Psoas muscle (tissue), 8 donors: ENCODE measurements around the gene VSIG10L2. TPM values are rescaled to one million over a fixed set of nuclear protein-coding genes. Genes with fewer than 3 reads are reported as not detected.
A peak's percentile ranks its signal among the peaks of the same experiment; 100 is the strongest.
"Not testable (repeated sequence)": the region's sequence is repeated elsewhere in the genome, so short reads cannot be mapped to it uniquely, and the experiment has no call there.

Experiments
- ATAC-seq, 4 donors: fragments of 200-7000 bp; cut with Tn5 transposase; one replicate each; pipeline ENCODE4 v1.9.1; 2020; ENCODE audit warnings: moderate library complexity in 3 of 4, mild to moderate bottlenecking in 2 of 4
- DNase-seq, 2 donors: peaks; one replicate each; pipeline ENCODE4 v3.0.0-alpha.2; 2020
- H3K27ac ChIP-seq: fragments of 200-600 bp; one replicate; pipeline ENCODE4 v1.8.0; 2022
- H3K27me3 ChIP-seq, 3 donors: fragments of 200-600 bp in 1 of 3; one replicate each; pipeline versions ENCODE4 v1.6.1 to v1.8.0; 2013 to 2022; ENCODE audit warnings: low read length in 2 of 3, mild to moderate bottlenecking in 2 of 3, moderate library complexity in 1 of 3; ENCODE audit not compliant: insufficient read depth in 3 of 3
- H3K36me3 ChIP-seq, 2 donors: fragments of 200-600 bp in 1 of 2; one replicate each; pipeline versions ENCODE4 v1.6.1 to v1.8.0; 2013 to 2022; ENCODE audit warnings: low read depth in 1 of 2, mild to moderate bottlenecking in 1 of 2, moderate library complexity in 1 of 2; ENCODE audit not compliant: insufficient read depth in 1 of 2
- H3K4me1 ChIP-seq: fragments of 200-600 bp; one replicate; pipeline ENCODE4 v1.8.0; 2022
- H3K4me3 ChIP-seq: fragments of 200-600 bp; one replicate; pipeline ENCODE4 v1.8.0; 2022; ENCODE audit warnings: mild to moderate bottlenecking
- H3K9me3 ChIP-seq: fragments of 200-600 bp; one replicate; pipeline ENCODE4 v1.8.0; 2022
- WGBS, 3 donors: extraction: QIAGEN DNeasy Blood & Tissue Kit; methylation state at CpG; one replicate each; pipeline versions ENCODE4 v1.1.6 to v1.1.7; 2013; 5-methylcytosine and 5-hydroxymethylcytosine counted together
- intact Hi-C, 2 donors: fragments of 100-400 bp; cut with DNase I; formaldehyde crosslinking; loops; one replicate each; pipeline versions ENCODE4 v1.11.0 to v1.14.2; 2022
- polyA plus RNA-seq, 3 donors: library from polyadenylated mRNA; stranded (reverse); fragments of 200-250 nt; gene quantifications; one replicate each; pipeline ENCODE4 v1.2.3, GENCODE V29; 2013
- total RNA-seq, 4 donors: library from RNA; stranded (reverse); fragmentation: NEBNext Ultra II Directional in 2 of 4; extraction: Animal tissue kit (Norgen Biotek cat#: 25700) in 2 of 4; gene quantifications; one replicate each; pipeline versions ENCODE4 v1.2.1 to v1.2.4, GENCODE V29; 2021 to 2023
- TF ChIP-seq, protein P1 (sequence below): fragments of 200-600 bp; IDR thresholded peaks from one replicate; pipeline ENCODE4 v1.8.0; 2022; ENCODE audit warnings: antibody characterized with exemption
- donor health status: healthy with polysubstance abuse.
- donor health status: DM: no; HTN: no; CAD: no; lungs with moderate emphysema.
- donor health status: Bipolar disorder and iron deficiency.
- donor health status: healthy.
- donor health status: DM: yes; HTN: yes; CAD: no.
- donor health status: DM: no; HTN: no; CAD: no.
- donor health status: DM: no; HTN: no; CAD: no.
- donor health status: DM: yes; HTN: yes; CAD: no.

The VSIG10L2 gene
- total and polyA plus RNA-seq, 7 donors, result 0.21 TPM; not detected in 6

DNA sequence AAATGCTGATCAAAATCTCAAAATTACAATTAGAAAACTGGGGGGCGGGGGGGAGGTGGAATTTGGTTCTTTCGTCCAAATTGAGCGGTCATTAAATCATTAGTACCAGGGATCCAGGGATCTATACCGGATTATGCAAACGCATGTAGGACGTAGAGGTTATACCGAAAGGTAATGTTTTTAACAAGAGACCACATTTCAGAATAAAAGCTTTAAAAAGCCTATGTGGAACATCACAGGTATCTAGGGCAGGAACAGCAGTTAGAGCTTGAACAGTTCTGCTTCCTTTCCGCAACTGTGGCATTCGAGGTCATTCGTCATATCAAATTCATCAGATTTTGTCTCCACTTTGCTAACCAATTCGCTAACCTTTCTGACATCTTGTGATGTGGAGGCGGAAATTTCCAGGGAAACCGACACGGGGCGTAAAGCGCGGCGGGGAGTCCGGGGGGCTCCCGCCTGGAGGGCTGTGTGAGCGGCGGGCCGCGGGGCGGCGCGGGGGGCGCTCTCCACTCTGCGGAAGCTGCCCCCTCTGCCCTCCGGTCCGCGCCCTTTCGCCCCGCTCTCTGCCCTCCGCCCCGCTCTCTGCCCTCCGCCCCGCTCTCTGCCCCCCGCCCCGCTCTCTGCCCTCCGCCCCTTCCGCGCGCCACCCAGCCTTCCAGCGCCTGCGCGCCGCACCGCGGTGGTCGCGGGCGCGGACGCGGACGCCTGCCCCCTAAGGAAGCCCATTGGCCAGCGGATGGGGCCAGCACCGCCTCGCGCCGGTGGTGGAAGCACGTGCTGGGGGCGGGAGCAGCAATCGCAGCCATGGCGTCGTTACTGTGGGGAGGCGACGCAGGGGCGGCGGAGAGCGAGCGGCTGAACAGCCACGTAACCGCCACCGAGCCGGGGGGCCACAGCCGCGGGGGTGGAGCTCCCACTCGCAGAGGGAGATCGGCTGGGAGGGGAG lies 41.9 kb upstream of the VSIG10L2 start, which contains the start of gene DDX25:
Gene DDX25, plus strand, starts transcription at position 798 of the 949 bp plus-strand sequence. Its CDS starts 10 bp downstream, at position 808.
- Histone ChIP-seq H3K27ac (no peak within 1 kb of the TSS), H3K9me3 (no peaks in the 10 kb centered on the region), H3K4me1 (peaks cover 10% of the 10 kb centered on the region), H3K27me3 (peaks cover 4 to 28% (median 7%) of the 10 kb centered on the region in 3 donors), H3K4me3 (peak within 1 kb of the TSS; percentile 87), H3K36me3 (peaks cover 3 to 14% of the 10 kb centered on the region in 2 donors)
- intact Hi-C loops, result no loop called here
- TF ChIP-seq, protein P1, sequence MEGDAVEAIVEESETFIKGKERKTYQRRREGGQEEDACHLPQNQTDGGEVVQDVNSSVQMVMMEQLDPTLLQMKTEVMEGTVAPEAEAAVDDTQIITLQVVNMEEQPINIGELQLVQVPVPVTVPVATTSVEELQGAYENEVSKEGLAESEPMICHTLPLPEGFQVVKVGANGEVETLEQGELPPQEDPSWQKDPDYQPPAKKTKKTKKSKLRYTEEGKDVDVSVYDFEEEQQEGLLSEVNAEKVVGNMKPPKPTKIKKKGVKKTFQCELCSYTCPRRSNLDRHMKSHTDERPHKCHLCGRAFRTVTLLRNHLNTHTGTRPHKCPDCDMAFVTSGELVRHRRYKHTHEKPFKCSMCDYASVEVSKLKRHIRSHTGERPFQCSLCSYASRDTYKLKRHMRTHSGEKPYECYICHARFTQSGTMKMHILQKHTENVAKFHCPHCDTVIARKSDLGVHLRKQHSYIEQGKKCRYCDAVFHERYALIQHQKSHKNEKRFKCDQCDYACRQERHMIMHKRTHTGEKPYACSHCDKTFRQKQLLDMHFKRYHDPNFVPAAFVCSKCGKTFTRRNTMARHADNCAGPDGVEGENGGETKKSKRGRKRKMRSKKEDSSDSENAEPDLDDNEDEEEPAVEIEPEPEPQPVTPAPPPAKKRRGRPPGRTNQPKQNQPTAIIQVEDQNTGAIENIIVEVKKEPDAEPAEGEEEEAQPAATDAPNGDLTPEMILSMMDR, result no peak
- ATAC-seq (peak in 1 of 4 donors; percentile 17), DNase-seq (no peak)
- WGBS, 3 donors, result 1 to 3% (median 2%) methylated on average over 49 to 77 of the region's 81 CpGs

DNA sequence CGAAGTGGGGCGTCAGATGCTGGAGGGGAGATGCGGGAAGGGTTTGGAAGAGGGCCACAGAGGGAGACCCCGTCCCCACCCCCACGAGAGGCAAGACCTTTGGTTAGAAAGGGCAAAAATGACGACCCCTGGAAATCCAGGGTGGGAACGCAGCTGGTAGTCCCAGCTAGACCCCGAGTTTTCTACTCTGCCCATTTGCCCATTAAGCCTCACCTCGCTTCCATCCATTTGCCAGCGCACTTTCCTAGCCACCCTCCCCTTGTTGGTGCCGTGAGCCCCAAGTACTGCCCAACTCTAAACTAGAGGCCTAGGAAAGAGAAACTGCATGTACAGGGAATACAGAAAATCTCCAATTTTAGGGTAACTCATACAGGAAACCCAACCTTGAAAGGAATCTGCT lies 41.2 kb upstream of the VSIG10L2 start:
- Histone ChIP-seq H3K36me3 (peaks cover 2 to 8% of the 10 kb centered on the region in 2 donors), H3K4me1 (peaks cover 10% of the 10 kb centered on the region), H3K27me3 (peaks cover 4 to 28% (median 7%) of the 10 kb centered on the region in 3 donors), H3K4me3 (peak overlapping the region; percentile 87), H3K27ac (no peak overlapping the region), H3K9me3 (no peaks in the 10 kb centered on the region)
- DNase-seq, result no peak
- 47 to 52% (median 52%) methylated on average over 11 of the region's 11 CpGs for WGBS, 3 donors
- intact Hi-C loops, result no loop called here
- no peak for ATAC-seq
- TF ChIP-seq, protein P1, result no peak

DNA sequence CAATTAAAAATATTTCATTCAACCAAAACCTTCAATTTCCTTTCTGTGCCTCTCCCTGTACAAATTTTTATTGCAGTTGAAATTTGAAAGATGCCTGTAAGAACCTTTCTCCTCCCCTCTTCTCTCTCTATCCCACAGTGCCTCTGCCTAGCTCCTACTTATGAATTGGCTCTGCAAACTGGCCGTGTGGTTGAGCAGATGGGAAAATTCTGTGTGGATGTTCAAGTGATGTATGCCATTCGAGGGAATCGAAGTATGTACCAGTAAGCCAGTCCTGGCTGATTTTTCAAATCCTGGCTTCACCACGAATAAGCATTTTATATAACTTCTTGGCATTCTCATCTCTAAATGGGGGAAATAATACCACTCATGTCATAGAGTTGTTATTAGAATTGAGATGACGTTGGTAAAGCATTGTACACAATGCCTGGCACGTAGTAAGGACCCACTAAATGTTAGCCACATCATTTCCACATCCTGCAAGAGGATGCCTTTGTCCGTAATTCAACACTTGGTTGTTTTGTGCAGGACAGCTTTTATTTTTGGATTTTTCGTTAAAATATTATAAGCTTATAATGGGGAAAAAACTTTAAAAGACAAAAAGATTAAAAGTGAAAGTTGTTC lies 35.5 kb upstream of the VSIG10L2 start:
- no peaks in the 10 kb centered on the region for H3K36me3 ChIP-seq
- TF ChIP-seq, protein P1, result no peak
- ATAC-seq (no peak), DNase-seq (no peak)
- no peak overlapping the region for H3K4me3 ChIP-seq
- H3K27me3 ChIP-seq, result peaks cover 0 to 11% (median 6%) of the 10 kb centered on the region in 3 donors
- no peaks in the 10 kb centered on the region for H3K9me3 ChIP-seq
- intact Hi-C loops, result no loop called here
- H3K27ac ChIP-seq, result no peak overlapping the region
- WGBS, 3 donors, result 64 to 73% (median 66%) methylated on average over 8 of the region's 8 CpGs
- H3K4me1 ChIP-seq, result no peaks in the 10 kb centered on the region

DNA sequence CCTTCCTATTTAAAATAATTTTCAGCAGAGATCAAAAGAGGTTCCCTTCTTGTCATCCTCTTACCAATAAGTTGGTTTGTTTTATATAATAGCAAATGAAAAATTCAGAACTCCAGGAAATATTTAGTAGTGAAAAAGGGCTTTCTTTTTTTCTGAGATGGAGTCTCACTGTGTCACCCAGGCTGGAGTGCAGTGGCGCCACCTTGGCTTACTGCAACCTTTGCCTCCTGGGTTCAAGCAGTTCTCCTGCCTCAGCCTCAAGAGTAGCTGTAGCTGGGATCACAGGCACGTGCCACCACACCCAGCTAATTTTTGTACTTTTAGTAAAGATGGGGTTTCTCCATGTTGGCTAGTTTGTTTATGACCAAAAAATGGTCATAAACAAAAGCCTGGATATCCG lies 31.2 kb upstream of the VSIG10L2 start:
- ATAC-seq, H3K27ac ChIP-seq, intact Hi-C loops, H3K4me1 ChIP-seq, H3K27me3 ChIP-seq, DNase-seq, H3K9me3 ChIP-seq, H3K4me3 ChIP-seq, H3K36me3 ChIP-seq: not testable (repeated sequence)
- WGBS, 3 donors, result 77 to 90% (median 86%) methylated on average over 3 of the region's 3 CpGs
